ENCODE data around the gene L1CAM. TPM values are rescaled to one million over a fixed set of nuclear protein-coding genes. Genes with fewer than 3 reads are reported as not detected.

Gene L1CAM
- total RNA-seq, 1 donor from 2014 or later = 101 TPM

DNA sequence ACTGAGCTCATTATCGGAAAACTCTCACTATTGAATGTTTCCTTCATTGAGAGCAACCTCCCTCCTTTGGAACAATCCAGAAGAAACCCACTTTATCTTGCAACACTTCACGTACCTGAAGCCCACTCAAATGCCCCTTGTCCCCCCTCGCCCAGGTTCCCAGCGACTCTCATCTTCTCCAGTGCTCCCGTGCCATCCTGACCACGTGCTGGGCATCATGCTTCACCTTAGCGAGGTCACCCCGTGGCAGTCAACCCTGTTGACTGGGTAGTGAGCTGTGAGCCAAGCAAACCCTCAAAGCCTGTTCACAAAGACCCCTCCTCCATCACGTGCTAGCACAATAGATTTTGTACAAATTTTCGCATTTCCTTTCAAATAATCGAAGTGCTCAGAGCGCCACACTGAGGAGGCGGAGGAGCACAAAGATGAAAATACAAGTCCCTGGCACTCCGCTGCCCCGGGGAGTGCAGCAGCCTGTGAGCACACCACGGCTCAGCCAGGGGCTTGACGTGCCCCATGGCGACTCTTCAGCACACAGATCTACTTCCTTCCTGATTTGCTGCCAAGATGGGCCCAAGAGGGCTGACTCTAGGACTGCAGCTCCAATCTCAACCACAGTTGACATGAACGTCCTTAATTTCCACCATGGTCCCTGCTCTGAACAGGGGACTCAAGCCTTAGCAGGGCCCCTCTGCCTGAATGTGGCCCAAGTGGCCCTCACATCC is 71.2 kb downstream of the L1CAM start:
- DNase-seq (ENCODE audit: low spot score in 2 of 2) (no peak), FAIRE-seq (no peak)

DNA sequence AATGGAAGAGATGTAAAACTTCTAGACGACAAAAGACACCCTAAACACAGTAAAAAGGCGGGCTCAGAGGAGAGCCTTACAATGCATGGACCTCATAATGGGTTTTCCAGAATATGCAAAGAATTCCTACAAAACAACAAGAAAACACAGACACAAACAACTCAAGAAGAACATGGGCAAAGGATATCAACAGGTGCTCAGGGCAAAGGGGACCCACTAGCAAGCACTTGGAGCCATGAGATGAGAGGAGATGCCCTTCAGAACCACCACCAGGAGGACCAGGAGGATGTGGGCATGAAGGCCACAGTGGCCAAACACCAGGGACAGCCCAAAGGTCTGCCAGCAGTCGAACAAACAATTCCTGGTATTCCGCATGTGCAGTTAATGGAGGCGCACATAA is 72.8 kb downstream of the L1CAM start:
- DNase-seq (ENCODE audit: low spot score in 2 of 2) = no peak
- no peak for FAIRE-seq

DNA sequence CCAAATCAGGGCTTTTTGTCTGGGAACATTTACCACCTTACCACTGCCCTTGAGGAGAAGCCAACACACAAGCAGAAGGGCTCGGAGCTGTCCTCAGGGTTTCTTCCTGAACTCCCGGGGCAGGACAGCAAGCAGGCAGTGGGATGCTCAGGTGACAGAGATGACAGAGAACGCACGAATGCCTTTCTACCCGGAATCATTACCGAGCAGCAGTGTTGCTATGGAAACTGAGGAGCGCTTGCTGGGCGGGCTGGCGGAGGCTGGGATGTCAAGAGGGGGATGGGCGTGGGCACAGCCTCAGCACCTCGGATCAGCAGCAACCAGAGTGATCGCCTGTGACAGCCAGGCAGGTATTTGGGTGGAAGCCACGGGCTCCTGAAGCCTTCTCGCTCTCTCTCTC is 73.8 kb downstream of the L1CAM start:
- FAIRE-seq = no peak
- DNase-seq (ENCODE audit: low spot score in 2 of 2) = no peak

Other genes starting within 250 kb of the L1CAM start
- 2.9 TPM for gene DUSP9, start 239.0 kb downstream of the L1CAM start, total RNA-seq
- gene PNCK, start 212.4 kb downstream of the L1CAM start, total RNA-seq = 18.3 TPM
- gene SLC6A8, start 198.2 kb downstream of the L1CAM start, total RNA-seq = 12.2 TPM
- 57.5 TPM for gene BCAP31, start 161.8 kb downstream of the L1CAM start, total RNA-seq
- 3.7 TPM for gene ABCD1, start 161.3 kb downstream of the L1CAM start, total RNA-seq
- gene PLXNB3, start 121.9 kb downstream of the L1CAM start, total RNA-seq = 0.82 TPM
- gene SRPK3, start 105.1 kb downstream of the L1CAM start, total RNA-seq = under 0.01 TPM
- gene IDH3G, start 91.8 kb downstream of the L1CAM start, total RNA-seq = 49.7 TPM
- 84.4 TPM for gene SSR4, start 91.5 kb downstream of the L1CAM start, total RNA-seq
- 165 TPM for gene PDZD4, start 55.6 kb downstream of the L1CAM start, total RNA-seq
- not detected for gene AVPR2, start 18.5 kb upstream of the L1CAM start, total RNA-seq
- 5.7 TPM for gene ARHGAP4, start 40.1 kb upstream of the L1CAM start, total RNA-seq
- gene NAA10, start 48.9 kb upstream of the L1CAM start, total RNA-seq = 21.6 TPM
- 2.4 TPM for gene RENBP, start 58.5 kb upstream of the L1CAM start, total RNA-seq
- 9.4 TPM for gene HCFC1, start 85.6 kb upstream of the L1CAM start, total RNA-seq
- gene TMEM187, start 86.6 kb upstream of the L1CAM start, total RNA-seq = 1.6 TPM
- gene IRAK1, start 133.7 kb upstream of the L1CAM start, total RNA-seq = 6.9 TPM
- gene MECP2, start 211.5 kb upstream of the L1CAM start, total RNA-seq = 21.2 TPM